GM10248 (cell line): ENCODE data around the gene SUPT20HL2.

Experiments
- CTCF ChIA-PET: fragments of 300-600 bp; sonication (Branson Sonifier 250); formaldehyde crosslinking; extraction: SDS; loops from one replicate; lab custom pipeline; 2021; ENCODE audit warnings: antibody characterized with exemption; lab: Yijun Ruan, JAX
- POLR2A ChIA-PET: fragments of 350-650 bp; sonication (Branson Sonifier 250); formaldehyde crosslinking; extraction: SDS; loops from one replicate; lab custom pipeline; 2020; ENCODE audit warnings: antibody characterized with exemption; lab: Yijun Ruan, JAX
- DNase-seq: peaks from one replicate; pipeline ENCODE4 v3.0.0; 2012; ENCODE audit errors: extremely low spot score
- TF ChIP-seq, protein P1 (sequence below): IDR thresholded peaks from 2 replicates; pipeline ENCODE4 v1.5.1; 2012; ENCODE audit warnings: mild to moderate bottlenecking, low read depth; ENCODE audit errors: extremely low read depth, missing control alignments, control extremely low read depth

The SUPT20HL2 gene

DNA sequence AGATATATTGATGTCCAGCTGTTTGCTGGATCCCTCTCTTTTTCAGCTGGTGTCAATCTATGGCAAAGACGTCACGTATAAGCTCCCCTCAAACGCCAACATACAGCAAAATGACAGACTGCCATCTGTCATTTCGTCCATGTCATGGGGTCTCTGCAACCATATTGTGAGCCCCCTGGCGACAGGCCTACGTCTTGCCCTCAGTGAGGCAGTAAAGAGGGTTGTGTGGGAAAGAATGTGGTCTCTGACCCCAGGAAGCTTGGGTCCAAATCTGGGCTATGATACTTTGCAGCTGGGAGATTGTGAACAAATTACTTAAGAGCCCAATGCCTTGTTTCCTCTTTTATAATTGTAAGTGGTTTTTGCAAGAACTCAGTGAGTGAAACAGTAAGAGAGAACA is 7.4 kb downstream of the SUPT20HL2 start:
- ChIA-PET POLR2A (no interaction called here), CTCF (no interaction called here)
- DNase-seq = no peak
- TF ChIP-seq, protein P1, sequence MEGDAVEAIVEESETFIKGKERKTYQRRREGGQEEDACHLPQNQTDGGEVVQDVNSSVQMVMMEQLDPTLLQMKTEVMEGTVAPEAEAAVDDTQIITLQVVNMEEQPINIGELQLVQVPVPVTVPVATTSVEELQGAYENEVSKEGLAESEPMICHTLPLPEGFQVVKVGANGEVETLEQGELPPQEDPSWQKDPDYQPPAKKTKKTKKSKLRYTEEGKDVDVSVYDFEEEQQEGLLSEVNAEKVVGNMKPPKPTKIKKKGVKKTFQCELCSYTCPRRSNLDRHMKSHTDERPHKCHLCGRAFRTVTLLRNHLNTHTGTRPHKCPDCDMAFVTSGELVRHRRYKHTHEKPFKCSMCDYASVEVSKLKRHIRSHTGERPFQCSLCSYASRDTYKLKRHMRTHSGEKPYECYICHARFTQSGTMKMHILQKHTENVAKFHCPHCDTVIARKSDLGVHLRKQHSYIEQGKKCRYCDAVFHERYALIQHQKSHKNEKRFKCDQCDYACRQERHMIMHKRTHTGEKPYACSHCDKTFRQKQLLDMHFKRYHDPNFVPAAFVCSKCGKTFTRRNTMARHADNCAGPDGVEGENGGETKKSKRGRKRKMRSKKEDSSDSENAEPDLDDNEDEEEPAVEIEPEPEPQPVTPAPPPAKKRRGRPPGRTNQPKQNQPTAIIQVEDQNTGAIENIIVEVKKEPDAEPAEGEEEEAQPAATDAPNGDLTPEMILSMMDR = no peak

DNA sequence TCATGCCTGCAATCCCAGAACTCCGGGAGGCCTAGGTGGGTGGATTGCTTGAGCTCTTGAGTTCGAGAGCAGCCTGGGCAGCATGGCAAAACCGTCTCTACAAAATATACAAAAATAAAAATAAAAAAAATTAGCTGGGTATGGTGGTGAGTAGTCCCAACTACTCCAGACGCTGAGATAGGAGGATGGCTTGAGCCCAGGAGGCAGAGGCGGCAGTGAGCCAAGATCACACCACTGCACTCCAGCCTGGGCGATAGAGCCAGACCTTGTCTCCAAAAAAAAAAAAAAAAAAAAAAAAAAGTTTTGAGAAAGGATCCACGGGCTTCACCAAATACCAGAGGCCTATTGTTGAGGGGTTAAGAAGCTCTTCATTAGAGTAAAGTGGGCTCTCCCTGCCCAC is 8.0 kb downstream of the SUPT20HL2 start:
- CTCF ChIA-PET = interaction anchor here (0.7 to 0.8 kb wide), 2 partner anchors 11 to 66 kb away, joined by 3 to 4 read pairs; no protein-coding TSS in a partner anchor

DNA sequence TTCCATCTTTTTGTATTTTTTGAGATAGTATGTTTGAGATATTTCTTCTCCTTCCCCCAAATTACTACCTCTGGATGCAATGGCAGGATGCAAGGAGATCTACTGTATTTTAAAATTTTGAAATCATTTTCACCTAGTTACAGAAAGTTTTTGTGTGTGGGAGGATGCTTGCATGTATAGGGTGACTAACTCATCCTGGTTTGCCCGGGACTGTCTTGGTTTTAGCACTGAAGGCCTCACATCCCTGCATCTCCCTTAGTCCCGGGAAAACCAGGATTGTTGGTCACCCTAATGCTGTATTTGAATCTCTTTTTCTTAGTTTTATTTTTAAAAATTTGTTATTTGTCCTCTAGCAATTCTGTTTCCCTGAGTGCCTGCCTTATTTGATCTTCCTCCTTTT is 12.1 kb downstream of the SUPT20HL2 start:
- DNase-seq = no peak
- CTCF ChIA-PET = no interaction called here
- TF ChIP-seq, protein P1 = no peak
- POLR2A ChIA-PET = no interaction called here

More for the DNA sequence above, 8.0 kb downstream of the SUPT20HL2 start:
- POLR2A ChIA-PET = no interaction called here
- TF ChIP-seq, protein P1 = no peak
- no peak for DNase-seq

DNA sequence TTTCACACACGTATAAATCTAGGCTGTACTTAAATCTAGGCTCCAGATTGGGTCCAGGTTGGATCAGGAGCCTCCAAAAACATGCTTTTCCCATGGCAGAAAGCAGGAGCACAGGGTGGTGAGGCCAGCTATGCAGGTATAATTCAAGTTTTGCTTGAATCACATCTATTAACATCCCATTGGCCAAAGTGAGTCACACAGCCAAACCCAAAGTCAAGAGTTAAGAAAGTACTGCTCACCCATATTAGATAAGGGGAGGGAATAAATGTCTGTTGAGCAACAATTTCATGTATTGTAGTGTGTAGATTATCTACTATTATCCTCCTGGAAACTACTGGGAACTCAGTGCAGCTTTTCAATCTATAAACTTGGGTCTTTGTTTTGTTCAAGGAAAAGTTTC is 12.8 kb downstream of the SUPT20HL2 start:
- CTCF ChIA-PET = no interaction called here
- DNase-seq = no peak
- POLR2A ChIA-PET = no interaction called here
- TF ChIP-seq, protein P1 = no peak

DNA sequence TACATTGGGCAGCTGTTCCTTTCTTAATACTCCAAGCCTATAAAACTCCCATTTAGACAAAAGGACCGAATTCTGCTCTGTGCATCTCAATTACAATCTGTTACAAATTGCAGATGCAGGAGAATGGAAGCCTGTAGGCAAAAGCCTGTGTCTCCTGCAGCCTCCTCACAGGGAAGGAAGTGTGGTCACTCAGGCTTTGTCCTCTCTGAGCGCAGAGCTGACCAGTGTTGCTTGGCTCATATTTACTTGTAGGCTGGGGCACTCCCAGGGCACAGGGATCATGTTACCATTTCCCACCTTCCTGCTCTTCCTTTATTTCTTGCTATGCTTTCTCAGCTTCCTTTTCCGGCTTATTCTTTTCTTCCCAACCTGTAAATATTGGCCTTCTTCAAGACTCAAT is 15.7 kb downstream of the SUPT20HL2 start:
- CTCF ChIA-PET = no interaction called here
- POLR2A ChIA-PET = no interaction called here
- TF ChIP-seq, protein P1 = no peak
- DNase-seq = no peak

DNA sequence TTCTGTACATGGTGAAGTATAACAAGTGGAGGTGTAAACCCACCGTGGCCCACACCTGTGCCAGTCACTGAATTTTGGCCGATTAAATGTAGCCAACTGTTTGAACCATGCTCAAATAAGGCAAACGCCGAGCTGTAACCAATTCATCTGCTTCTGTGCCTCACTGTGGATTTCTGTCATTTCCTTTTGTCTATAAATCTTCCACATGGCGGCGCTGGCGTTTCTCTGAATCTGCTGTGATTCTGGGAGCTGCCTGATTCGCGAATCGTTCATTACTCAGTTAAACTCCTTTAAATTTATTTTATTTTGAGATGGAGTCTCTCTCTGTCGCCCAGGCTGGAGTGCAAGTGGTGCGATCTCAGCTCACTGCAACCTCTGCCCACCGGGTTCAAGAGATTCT is 19.2 kb downstream of the SUPT20HL2 start:
- ChIA-PET CTCF (interaction anchor here (0.7 to 1.2 kb wide), 2 partner anchors 11 to 12 kb away, joined by 3 to 4 read pairs; no protein-coding TSS in a partner anchor), POLR2A (no interaction called here)
- TF ChIP-seq, protein P1 = no peak
- no peak for DNase-seq

DNA sequence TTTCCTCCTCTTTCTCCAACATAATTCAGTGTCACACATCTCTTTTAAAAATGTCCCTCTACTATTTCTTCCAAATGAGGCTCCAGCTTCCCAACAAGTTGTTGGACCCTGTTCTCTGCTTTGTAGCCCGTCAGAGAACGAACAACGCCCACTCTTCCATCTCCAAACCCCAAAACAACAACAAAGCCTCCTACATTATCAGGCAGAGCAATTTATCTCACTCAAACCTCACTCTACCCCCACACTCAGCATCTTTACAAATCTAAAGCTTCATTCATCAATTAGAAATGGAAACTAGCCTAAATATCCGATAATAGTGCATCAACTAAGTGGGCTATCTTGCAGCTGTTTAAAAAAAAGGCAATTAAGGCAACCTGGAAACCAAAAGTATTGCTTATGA is 20.5 kb downstream of the SUPT20HL2 start:
- ChIA-PET POLR2A (no interaction called here), CTCF (interaction anchor here (1.1 kb wide), 1 partner anchor 34 kb away, joined by 3 read pairs; no protein-coding TSS in a partner anchor)
- DNase-seq = no peak
- TF ChIP-seq, protein P1 = no peak
